Measurements from ENCODE around the gene CLNK. TPM values are rescaled to one million over a fixed set of nuclear protein-coding genes. Genes with fewer than 3 reads are reported as not detected.

Gene CLNK, protein sequence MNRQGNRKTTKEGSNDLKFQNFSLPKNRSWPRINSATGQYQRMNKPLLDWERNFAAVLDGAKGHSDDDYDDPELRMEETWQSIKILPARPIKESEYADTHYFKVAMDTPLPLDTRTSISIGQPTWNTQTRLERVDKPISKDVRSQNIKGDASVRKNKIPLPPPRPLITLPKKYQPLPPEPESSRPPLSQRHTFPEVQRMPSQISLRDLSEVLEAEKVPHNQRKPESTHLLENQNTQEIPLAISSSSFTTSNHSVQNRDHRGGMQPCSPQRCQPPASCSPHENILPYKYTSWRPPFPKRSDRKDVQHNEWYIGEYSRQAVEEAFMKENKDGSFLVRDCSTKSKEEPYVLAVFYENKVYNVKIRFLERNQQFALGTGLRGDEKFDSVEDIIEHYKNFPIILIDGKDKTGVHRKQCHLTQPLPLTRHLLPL
- not detected for total RNA-seq

DNA sequence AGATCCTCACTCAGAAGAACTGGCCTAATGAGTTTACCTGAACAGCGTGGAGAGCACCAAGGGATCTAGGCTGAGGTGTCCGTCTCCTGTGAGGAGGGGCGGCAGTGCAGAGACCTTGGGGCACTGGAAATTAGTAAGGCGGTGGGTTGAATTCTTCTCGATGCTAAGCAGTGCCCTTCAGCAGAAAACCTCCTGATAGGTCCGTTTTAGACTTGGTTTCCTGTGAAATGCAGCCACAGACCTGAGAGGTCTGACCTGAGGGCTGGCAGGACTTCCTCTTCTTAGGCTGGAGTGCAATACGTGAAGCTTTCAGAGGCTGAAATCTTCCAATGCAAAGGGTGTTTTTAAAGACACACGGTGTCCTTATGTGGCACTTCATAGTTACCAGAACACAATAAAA lies at the start of gene CLNK:
CLNK (minus strand) TSS at position 138 of the 400 bp plus-strand sequence. CDS start 16,899 bp downstream, outside the sequence.
- DNase-seq: no peak

GRCh38 chr4:10733481-10734062 lies 49.0 kb upstream of the CLNK start:
- no peak for DNase-seq

DNA sequence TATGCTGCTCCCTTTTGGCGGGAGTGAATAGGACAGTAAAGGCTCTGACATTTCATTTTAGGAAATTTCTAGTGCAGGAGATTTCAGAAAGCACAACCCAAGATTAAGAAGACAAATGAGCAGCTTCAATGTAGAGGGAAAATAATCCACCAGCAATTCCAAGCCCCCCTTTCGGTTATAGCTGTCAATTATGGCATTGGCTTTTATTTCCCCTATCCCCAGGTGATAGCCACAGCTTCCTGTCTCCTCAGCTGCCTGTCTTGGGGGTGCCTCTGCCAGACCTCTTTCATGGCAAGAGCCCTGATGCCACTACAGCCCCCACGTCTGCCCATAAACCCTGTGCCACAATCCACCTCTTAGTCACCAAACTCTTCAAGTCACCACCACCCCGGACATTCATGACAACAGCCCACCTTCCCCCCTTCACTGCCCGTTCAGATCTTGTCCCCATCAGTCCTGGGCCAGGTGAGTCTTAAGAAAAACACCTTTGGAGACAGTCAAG lies 48.4 kb upstream of the CLNK start:
- no peak for DNase-seq

GRCh38 chr4:10732235-10732913 lies 47.8 kb upstream of the CLNK start:
- DNase-seq: no peak

- DNase-seq: no peak
Observed at GRCh38 chr4:10731690-10732089, 47.1 kb upstream of the CLNK start.

DNA sequence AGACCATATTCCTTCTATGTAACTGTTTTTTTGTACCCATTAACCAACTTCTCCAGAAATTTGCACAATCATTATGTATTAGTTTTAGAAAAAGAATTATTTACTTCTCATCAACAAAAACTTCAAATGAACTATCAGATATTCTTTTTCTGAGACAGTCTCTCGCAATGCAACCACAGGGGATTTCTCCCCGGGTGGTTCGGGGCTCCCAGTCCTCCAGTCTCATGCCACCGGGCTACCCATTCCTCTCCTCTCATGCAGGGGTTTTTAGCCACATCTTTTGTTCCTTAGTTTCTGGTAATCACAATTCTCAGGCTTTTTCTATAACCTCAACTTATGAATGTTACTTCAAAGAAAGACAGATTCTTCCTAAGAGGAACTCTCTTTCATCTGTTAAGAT lies 46.6 kb upstream of the CLNK start:
- DNase-seq: no peak

DNA sequence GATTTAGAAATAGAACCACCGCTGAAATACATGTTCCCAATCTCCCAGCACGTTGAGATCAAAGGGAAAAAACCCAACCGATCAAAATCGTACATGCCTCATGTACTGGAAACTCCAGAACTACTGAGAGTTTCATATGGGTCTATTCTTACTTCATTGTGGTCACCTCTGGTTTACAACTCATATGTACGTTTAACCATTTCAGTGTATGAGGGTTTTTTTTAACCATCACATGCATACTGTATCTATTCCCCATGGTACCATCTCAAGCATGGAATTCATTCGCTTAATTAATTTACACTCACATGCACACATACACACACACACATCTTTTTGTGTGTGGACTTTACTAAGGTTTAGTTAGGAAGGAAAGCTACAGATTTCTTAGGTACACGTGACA lies 46.0 kb upstream of the CLNK start:
- DNase-seq: no peak

DNA sequence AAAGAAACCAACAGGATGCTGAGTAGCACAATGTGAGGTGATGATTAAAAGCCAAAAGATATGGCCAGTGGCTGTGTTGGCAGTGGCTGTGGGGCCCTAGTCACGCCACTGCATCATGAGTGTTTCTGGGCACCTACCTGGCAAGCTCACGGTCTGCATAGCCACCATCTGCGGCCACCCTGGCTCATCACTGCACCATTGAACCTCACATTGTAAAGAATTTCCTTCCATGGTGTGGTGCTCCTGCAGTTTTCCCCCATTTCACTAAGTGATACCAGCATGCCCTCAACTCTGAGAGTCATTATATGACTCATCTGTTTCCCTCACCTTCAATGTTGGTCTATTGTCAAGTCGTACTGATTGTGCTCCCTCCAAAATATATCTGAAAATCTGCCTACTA lies 45.5 kb upstream of the CLNK start:
- no peak for DNase-seq

- no peak for DNase-seq
Observed at GRCh38 chr4:10729366-10729765, 44.8 kb upstream of the CLNK start.

DNA sequence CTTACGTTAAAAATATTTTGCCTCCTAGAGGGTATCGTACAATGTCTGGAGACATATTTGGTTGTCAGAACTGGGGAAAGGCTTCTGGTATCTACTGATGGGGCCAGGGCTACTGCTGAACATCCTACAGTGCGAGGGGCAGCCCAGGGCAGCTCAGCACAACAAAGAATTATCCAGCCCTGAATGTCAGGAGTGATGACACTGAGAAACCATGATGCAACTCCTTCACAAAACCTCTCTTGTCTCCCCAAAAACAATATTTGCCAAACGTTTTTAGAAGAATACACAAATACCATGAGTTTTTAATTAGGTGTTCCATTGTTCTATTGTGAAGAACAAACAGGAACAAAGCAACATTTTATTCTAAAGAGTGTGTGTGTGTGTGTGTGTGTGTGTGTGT lies 43.4 kb upstream of the CLNK start:
- DNase-seq: no peak

DNA sequence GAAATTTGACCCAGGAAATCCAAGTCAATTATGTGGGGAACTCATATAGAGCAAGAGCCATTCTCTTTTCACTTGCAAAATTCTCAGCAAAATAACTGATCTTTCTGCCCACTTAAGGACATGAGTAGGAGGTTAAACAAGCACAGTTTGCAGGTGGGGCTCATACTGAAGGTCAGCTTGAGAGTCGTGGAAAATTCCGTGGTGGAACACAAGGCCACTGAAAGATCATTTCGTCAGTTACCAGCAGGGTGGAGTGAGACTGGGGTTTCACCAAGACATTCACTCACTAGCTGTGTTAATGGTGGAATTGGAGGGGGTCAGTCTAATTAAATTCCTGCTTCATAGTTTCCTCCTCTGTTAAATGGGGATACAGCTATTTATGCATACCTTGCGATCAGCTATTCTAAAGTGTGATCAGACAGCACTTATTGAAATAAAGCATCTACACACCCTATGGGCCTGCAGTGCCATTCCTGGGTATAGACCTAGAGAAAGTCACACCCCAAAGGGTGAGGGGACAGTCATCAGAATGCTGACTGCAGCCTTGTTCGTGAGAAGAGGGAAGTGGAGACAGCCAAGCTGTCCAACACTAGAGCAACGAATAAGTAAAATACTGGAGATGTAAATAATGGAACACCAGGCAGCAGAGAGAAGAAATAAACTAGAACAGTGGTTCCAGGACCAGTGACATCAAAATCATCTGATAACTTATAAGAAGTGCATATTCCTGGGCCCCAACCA lies 42.7 kb upstream of the CLNK start:
- DNase-seq: no peak

GRCh38 chr4:10722957-10723356 lies 38.4 kb upstream of the CLNK start:
- no peak for DNase-seq

- no peak for DNase-seq
Observed at GRCh38 chr4:10721616-10722015, 37.0 kb upstream of the CLNK start.

DNA sequence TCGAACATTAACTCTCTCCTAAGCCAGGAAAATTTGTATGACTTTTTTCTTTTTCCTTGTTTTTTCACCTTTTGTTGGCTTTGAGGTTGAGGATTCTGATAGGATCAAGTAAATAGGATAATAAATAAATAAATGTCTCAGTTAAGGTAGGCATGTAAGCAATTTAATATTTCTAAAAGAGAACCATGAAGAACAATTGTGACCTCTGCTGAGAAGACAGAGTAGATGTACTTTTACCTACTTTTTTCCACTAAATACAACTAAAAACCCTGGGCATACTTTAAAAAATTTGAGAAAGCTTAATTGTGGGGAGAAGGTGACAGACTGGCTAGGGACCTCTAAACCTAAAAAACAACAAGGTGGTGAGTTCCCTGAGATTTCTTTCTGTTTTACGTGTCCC lies 31.6 kb upstream of the CLNK start:
- no peak for DNase-seq

DNA sequence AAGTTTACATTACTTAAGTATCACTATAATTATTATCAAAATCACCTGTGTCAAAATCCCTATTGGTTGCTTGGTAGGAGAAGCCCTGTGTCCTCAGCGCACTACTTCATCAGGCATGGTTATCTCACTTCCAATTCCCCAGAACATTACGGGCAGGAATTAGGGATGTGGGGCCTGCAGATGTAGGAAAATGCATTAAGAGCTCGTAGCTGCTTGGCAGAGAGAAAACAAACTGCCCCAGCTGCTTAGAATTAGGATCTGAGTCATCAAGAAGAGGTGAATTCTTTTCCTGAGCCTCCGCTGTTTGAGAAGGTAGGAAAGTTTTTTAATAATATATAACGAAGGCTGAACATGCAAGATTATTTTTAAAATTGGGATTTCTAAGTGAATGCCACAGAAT lies 31.1 kb upstream of the CLNK start:
- DNase-seq: no peak

DNA sequence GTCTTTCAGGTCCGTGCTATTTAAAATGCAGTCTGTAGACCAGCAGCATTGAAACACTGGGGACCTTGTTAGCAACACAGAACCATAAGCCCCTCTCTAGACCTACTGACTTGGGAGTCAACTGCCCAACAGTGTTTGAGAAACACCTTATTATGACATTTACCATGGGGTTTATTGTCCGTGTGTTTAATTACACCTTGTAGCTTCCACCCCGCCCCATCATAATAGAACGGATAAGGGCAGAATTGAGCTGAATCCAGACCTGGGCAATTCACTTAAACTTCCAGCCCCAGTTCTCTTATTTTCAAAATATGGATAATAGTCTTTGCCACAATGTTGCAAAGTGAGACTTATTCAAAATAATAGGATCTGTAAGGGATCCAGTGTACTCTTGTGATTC lies 30.6 kb upstream of the CLNK start:
- no peak for DNase-seq

- DNase-seq: no peak
Observed at GRCh38 chr4:10713591-10713990, 29.0 kb upstream of the CLNK start.

DNA sequence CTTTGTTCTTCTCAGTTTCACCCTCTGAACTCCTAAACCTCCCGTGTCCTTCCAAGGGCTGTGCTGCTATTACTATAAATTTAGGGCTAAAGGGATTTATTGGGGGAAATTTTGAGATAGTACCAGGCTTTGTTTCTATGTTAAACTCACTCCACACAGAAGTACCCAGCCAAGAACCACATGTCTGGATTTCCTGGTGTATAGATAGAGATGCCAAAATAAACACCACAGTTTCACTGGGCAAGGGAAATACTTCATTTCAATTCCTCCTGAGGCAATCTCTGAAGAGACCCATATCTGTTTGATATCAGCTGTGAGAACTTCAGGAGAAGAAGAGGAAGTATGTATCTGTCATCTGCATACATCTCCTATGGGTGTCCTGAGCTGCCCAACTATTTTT lies 21.7 kb upstream of the CLNK start:
- DNase-seq: no peak

- DNase-seq: no peak
Observed at GRCh38 chr4:10704430-10704810, 19.9 kb upstream of the CLNK start.

- DNase-seq: no peak
Observed at GRCh38 chr4:10703766-10704429, 19.3 kb upstream of the CLNK start.

- DNase-seq: no peak
Observed at GRCh38 chr4:10703156-10703555, 18.6 kb upstream of the CLNK start.
